NK-92 treated with Interleukin-12 subunit alpha and Interleukin-12 subunit beta, amount 100 ng/mL, for 24 hours (cell line): ENCODE data around the gene CRAT.

Experiments used
- DNase-seq: peaks from one replicate; lab custom pipeline; 2025; lab: John Stamatoyannopoulos, UW

CRAT gene

GRCh38 chr9:129089246-129089645 lies 21.3 kb downstream of the CRAT start:
- no peak for DNase-seq

- DNase-seq, result no peak
Measured at GRCh38 chr9:129084087-129084486, 26.5 kb downstream of the CRAT start.

GRCh38 chr9:129081388-129081904 lies 29.1 kb downstream of the CRAT start:
- no peak for DNase-seq

DNA sequence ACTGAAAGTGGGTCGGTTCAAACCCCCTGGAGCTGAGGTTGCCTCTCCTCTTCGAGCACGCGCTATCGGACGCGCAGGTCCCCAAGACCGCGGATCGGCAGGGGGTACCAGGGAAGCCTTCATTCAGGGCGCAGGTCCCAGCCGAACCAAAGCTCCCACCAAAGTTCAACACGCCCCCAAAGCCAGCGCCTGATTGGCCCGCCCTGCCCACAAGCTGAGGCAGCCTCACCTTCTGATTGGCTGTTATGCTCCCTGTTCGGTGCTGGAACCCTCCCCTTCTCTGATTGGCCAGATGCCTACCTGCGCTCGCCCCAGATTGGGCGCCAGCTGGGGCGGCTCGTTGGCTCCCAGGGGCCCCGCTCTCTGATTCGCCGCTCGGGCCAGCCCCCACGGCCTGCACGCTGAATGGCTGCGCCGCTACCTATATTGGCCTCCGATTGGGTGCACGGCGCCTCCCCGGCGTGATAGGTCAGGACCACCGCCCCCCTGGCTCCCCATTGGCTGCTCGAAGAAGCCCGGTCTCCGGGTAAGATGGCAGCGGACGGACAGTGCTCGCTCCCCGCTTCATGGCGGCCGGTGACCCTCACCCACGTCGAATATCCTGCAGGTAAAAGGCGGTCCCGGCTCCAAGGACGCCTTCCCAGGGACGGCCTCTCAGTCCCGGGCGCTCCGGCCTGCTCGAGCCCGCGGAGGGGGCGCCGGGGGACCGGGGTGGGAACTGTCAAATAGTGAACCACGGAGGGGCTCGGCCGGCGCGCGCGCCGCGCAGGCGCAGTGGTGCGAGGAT lies 29.8 kb downstream of the CRAT start, which contains the start of gene DOLPP1:
TSS of gene DOLPP1 (plus strand) at position 511 of the 787 bp plus-strand sequence. CDS start at position 532, 21 bp downstream.
- peak; percentile 97 for DNase-seq

GRCh38 chr9:129080298-129080600 lies 30.3 kb downstream of the CRAT start:
- no peak for DNase-seq

- DNase-seq, result no peak
Measured at GRCh38 chr9:129079829-129080228, 30.8 kb downstream of the CRAT start.

GRCh38 chr9:129078691-129079503 lies 31.7 kb downstream of the CRAT start:
- DNase-seq, result no peak

DNA sequence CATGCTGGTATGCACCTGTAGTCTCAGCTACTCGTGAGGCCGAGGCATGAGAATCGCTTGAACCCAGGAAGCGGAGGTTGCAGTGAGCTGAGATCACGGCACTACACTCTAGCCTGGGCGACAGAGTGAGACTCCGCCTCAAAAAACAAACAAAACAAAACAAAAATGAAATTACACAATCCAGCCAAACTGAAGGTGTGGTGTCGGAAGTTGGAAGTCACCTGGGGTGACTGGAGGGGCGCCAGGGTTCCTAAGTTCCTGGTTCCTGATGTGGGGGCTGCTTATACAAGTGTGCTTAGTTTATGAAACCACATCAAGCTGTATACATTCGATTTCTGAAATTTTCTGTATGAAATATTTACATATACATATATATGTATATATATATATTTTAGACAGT lies 33.4 kb downstream of the CRAT start:
- DNase-seq, result no peak

DNA sequence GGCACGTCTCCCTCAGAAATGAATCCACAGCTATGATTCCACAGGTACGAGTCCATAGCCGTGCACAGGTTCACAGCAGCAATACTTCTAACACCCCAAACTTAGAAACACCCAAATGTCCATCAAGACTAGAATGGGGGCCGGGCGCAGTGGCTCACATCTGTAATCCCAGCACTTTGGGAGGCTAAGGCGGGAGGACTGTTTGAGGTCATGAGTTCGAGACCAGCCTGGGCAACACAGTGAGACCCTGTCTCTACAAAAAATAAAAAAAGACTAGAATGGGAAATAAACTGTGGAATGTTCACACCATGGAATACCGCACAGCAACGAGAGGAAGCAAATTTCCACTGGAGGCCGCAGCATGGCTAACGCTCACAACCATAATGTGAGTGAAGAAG lies 34.0 kb downstream of the CRAT start:
- no peak for DNase-seq

DNA sequence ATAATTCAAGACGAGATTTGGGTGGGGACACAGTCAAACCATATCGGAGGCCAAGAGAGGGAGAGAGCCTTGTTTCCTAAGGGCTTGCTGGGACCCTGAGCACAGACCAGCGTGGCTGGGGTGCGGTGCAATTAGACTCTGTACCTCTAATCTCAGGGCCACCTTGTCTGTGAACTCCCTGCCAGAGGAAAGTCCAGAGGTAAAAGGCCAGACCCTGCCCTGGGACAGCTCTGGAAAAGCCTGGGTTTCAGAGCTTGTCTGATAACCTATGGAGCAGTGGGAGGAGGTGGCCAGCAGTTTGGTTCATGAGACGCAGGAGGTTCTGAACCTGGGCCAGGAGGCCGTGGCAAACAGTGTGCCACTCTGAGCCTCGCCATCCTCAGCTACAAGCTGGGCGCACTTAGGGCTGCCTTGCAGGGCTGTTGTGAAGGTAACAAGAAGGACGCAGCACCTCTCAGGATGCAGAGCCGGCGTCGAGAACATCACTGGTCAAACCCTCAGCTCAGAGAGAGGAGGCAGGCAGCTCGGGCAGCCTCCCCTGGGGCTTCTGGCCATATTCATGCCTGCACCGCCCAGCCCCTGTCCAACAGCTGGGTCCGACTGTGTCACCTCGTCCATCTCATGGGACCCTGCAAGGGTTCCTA lies 34.5 kb downstream of the CRAT start:
- no peak for DNase-seq

DNA sequence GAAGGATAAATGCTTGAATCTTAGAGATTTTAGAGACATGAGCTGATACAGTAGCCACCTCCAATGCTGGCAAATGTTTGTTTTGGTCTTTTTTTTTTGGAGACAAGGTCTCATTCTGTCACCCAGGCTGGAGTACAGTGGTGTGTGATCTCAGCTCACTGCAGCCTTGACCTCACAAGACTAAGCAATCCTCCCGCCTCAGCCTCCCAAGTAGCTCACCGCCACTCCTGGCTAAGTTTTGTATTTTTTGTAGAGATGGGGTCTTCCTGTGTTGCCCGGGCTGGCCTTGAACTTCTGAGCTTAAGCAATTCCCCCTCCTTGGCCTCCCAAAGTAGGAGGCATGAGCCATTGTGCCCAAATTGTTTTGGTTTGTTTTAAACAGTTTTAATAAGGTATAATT lies 36.5 kb downstream of the CRAT start:
- DNase-seq, result no peak

- DNase-seq, result no peak
Measured at GRCh38 chr9:129073404-129073803, 37.2 kb downstream of the CRAT start.

- DNase-seq, result no peak
Measured at GRCh38 chr9:129072171-129072570, 38.4 kb downstream of the CRAT start.

DNA sequence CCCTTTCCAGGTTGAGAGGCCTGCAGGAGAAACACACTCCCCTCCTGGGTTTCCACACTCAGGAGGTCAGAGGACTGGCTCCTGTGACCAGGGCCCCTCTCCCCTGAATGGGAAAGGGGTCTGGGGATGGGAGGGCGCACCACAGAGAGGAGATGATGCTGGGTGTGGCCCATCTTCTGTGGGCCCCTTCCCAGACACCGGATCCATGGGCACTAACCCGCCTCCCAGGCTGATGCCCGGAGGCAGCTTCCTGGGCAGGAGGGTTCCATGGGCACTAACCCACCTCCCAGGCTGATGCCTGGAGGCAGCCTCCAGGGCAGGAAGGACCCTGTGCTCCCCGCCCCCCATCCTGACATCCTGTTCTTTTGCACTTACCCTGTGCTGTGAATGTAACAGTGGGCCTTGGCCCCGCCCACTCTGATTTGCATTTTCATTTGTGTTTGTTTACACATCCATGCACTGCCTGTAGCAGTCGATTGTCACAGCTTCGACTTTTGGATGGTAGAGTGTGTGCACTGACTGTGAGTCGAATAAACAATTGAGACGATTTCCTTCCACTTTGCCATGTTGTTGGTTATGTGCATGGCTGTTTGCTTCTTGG lies 39.0 kb downstream of the CRAT start:
- DNase-seq, result no peak

- no peak for DNase-seq
Measured at GRCh38 chr9:129070696-129071525, 39.7 kb downstream of the CRAT start.

DNA sequence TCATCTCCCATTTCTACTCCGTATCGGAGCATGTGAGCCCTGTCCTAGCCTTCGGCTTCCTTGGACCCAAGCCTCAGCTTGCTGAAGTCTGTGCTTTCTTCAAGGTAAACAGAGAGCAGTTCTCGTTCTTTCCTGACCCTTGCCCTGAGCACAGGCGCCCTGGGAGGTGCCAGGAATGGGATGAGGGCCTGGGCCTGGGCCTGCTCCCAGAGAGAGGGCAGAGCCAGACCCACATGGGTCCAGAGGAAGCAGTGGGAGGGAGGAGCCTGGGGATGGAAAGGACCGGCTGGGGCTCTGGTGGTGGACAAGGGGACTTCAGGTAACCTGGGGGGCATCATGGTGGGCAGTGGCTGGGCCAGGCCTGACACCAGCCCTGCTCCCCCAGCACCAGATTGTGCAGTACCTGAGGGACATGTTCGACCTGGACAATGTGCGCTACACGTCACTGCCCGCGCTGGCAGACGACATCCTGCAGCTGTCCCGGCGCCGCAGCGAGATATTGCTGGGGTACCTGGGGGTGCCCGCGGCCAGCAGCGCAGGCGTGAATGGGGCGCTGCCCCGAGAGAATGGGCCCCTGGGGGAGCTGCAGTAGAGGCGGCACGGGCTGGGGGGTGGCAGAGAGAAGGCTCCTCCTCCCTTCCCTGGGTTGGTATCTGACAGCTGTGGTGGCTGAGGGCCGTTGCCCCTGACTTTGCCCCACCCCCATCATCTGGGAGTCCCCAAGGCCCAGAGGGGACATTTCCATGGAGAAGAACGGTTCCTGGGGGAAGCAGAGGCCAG lies 40.5 kb downstream of the CRAT start:
- no peak for DNase-seq

- DNase-seq, result no peak
Measured at GRCh38 chr9:129068990-129069861, 41.4 kb downstream of the CRAT start.

GRCh38 chr9:129068110-129068509 lies 42.5 kb downstream of the CRAT start:
- DNase-seq, result no peak

DNA sequence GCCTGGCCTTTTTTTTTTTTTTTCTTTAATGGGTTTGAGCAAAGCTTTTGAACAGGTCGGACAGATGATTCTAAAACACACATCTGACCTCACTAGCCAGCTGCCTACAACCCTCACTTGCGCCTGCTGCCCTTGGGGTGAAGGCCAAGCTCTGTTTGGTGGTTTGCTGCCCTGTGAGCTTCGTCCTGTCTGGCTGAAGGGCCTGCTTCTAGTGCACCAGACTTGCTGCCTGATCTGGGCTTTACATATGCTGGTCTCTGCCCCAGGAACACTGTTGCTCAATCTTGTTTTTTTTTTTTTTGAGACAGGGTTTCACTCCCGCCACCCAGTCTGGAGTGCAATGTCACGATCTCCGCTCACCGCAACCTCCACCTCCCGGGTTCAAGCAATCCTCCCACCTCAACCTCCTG lies 46.1 kb downstream of the CRAT start:
- DNase-seq, result no peak

GRCh38 chr9:129063061-129063460 lies 47.5 kb downstream of the CRAT start:
- no peak for DNase-seq
